NCI-H146 (cell line): ENCODE data around the gene SLC51A.
"Not testable (repeated sequence)": the region's sequence is repeated elsewhere in the genome, so short reads cannot be mapped to it uniquely, and the experiment has no call there.

Experiments used
- DNase-seq: peaks from one replicate; lab custom pipeline; 2025; lab: John Stamatoyannopoulos, UW

The SLC51A gene

DNA sequence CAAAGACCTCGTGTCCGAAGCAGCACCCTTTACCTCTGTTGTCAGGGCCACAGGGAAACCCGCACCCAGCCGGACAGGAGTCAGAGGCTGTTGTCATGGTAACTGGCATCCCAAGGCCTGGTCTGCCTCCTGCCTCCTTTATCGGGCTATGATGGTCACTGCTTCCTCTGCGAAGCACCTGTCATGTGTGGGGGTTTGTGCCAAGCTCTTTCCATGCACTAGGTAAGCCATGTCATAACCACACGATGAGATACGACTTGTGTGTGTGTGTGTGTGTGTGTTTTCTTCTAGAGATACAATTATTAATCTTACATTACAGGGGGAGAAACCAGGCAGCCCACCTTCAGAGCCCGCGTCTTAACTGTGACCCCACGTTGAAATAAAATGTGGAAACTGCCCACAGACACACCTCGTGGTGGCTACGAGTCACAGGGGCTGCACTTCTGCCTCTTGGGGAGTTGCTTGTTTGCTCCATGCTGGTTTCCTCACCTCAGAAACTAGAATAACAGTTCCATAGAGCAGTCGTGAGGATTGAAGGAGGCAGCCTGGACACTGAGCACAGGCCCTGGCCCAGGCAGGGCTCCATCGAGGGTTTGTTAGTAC lies 23.1 kb upstream of the SLC51A start:
- no peak for DNase-seq

DNA sequence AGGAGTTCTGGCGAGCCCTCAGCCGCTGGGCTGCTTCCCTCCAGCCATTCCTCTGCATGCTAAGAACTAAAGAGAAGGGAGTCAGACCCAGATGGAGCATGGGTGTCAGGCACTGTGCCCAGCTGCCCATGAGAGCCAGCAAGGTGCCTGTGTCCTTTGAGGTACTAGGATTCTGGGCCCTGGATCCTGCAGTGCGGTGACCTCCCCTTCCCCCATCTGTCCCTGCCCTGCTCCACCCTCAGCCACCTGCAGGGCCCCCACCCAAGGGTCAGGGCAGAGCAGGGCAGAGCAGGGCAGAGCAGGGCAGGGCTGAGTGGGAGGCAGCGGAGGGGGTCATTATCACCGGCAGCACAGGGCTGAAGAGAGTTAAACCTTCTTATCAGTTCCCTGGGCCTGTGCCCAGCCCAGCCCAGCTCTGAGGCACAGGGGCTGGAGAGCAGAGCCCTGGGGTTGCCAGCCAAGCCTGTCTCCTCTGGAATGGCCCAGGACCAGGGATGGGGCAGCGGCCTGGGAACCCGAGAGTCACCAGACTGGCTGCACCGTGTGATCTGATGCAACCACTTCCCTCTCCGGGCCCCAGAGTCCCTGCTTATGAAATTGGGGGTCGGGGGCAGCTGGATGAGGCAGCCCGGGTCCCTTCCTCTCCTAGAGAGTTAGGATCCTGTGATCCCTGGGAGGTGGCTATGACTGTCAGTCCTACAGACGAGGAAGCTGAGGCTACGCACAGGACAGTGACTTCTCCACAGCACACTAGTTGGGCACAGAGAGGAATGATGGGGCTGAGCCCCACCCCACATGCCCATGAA lies 22.4 kb upstream of the SLC51A start:
- DNase-seq = no peak

DNA sequence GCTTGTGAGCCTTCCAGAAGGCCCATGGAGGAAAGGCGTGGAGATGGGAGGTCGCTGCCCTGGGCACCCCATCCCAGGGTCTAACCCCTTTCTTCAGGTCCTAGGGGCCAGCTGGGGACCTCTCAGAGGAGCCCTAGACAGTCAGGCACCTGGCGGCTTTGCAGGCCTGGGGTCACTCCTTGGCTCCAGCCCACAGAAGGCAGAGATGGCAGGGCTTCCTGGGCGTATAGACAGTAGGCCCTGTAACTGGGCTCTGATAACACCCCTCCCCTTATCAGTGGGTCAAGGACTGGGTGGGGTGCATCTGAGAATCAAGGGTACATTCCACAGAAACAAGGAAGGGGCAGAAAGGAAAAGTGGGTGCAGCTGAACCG lies 21.8 kb upstream of the SLC51A start:
- no peak for DNase-seq

DNA sequence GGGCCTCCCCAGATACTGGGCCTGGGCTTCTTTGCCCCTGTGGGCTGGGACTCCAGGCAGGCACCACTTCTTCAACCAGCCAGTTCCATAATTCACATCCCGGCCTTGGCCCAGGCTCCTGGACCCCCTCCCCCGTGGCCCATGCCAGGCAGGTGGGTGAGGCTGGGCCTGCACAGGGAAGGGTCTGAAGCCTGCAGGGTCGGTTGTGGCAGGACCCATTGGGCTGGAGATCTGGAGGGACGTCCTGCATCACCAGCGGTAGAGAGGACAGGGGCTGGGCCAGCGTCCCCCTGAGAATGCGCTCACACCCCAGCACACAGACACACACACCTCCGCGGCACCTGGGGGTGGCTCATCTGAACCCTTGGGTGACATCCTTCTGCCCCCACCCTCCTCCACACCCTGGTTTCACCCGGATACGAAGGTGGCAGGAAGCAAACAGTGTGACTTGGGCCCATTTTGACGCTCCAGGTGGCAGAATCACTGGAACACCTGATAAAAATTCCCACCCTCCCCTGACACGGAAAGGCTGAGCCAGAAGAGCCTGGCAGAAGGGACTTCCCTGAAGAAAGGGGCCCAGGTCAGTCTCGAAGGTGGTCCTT lies 20.6 kb upstream of the SLC51A start:
- DNase-seq = no peak

DNA sequence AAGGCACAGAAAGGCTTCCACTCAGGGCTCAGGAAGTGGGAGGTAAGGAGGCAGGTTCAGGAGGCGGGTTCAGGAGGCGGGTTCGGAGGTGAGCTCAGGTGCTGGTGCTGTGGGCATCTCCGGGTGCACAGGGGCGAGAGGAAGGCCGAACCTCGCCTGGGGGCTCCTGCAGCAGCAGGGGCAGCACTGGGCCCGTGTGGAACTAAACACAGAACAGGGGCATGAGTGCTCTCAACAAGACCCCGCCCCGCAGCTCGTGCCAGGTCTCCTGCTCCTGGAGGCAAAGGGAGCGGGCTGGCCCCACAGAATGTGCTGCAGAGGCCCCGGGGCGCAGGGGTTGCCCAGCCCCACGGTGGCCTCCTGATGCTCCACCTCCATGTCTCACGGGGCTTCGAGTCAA lies 18.8 kb upstream of the SLC51A start:
- DNase-seq = no peak

DNA sequence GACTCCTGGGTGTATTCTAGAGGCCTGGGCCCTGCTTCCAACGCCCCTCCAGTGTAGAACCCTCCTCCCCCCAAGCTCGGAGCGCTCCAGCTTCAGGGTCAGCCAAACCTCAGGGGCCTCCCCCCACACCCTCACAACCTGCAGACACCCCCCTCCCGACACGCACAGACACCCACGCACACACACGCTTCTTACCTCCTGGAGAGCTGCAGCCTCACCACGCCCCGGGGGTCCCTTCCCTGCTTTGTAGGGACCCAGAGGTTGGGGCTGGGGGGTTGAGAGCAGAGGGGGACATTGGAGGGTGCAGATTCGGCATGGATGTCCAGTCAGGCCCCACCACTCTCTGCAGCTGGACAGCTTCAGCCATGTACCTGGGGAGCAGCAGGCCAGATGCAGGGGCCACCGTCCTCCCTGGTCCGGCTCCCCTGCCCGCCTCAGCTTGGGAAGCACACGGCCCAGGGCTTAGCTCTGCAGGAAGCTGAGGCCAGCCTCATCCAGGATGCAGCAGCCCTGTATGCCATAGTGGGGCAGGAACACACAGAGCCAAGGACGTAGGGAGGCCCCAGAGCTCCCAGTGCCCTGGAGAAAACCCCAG lies 18.2 kb upstream of the SLC51A start:
- DNase-seq = no peak

DNA sequence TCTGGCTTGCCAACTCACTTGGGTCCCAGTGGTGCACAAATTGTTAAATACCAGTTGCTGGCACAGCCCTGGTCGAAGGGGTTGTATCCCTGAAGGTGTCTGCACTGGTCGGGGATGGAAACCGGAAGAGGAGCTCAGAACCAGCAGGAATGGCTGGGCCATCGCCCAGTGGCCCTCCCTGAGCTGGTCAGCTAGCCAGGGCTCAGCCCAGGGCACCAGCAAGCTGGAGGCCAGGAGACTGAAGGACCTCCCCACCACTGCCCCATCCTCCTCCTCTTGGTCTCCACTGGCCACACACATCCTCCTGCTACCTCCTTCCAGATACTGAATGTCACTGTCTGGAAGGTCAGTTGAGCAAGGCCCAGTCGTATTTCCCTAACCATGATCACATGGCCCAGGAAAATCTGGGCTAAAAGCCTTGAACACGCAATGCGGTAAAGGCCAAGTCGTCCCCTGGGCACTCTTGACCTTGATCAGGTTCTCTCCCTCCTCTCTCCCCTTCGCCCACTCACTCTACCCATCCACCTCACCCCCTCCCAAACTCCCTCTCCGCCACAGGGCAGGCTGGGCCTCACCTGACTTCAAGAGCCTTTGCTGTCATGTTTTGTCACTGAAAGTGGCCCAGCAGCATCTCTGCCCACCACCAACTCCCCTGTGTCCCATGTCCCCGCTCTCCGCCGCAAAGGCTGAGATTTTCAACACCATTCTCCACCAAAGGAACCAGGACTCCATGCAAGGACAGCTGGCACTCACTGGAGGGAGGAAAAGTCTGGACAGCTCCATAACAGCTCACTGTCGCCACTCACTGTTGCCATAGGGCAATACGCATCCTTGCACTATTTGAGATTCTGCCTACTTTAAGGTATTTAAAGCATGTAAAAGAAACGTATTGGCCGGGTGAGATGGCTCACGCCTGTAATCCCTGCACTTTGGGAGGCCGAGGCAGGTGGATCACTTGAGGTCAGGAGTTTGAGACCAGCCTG lies 17.3 kb upstream of the SLC51A start:
- no peak for DNase-seq

DNA sequence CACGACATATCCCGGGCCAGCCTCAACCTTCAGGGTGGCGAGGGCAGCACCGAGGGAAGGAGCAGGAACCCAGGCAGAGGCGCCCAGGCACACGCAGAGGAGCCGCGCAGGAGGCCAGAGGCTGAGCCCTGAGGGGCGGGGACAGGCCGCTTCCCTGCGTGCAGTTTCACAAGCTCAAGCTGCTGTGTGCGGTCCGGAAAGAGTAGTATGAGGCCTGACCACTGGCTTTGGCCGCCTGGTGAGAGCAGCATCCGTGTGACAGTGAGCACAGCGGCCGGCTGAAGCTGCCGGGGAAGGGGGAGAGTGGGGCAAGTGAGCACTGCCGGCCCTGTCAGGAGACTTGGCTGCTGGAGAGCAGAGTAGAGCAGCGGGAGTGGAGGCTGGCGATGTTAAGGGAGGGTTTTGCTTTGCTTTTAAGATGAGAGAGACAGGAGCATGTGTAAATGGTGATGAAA lies 13.8 kb upstream of the SLC51A start:
- peak; percentile 32 for DNase-seq

DNA sequence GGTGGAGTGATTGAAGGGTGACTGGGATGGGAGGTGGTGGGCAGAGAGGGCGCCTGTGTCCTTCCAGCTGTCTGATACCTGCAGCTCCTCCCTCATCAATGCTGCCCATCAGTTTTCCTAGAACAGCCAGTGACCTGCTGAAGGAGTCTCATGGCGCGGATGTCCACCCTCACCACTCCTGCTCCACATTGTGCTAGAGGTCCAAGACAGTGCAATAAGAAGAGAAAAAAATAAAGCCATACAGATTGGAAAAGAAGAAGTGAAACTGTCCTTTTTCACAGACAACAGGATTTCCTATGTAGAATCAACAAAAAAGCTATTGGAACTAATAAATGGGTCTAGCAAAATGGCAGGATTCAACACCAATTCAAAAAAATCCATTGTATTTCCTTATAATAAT lies 12.5 kb upstream of the SLC51A start:
- no peak for DNase-seq

DNA sequence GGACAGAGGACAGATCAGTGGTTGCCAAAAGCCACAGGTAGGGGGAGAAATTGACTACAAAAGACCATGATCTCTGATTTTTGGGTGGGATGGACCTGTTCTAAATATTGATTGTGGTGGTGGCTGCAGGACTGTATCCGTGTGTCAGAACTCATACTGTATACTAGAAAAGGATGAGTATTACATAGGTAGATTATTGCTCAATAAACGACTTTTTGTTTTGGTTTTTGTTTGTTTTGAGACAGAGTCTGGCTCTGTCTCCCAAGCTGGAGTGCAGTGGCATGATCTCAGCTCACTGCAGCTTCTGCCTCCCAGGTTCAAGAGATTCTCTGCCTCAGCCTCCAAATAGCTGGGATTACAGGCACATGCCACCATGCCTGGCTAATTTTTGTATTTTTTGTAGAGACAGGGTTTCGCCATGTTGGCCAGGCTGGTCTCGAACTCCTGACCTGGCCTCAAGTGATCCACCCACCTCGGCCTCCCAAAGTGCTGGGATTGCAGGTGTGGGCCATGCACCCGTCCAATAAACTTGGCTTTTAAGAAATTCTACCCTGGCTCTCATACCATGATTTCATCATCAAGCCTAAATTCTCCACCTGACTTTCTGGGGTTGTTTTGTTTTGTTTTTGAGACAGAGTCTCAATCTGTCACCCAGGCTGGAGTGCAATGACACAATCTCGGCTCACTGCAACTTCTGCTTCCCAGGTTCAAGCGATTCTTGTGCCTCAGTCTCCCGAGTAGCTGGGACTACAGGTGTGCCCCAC lies 10.7 kb upstream of the SLC51A start:
- DNase-seq = not testable (repeated sequence)

DNA sequence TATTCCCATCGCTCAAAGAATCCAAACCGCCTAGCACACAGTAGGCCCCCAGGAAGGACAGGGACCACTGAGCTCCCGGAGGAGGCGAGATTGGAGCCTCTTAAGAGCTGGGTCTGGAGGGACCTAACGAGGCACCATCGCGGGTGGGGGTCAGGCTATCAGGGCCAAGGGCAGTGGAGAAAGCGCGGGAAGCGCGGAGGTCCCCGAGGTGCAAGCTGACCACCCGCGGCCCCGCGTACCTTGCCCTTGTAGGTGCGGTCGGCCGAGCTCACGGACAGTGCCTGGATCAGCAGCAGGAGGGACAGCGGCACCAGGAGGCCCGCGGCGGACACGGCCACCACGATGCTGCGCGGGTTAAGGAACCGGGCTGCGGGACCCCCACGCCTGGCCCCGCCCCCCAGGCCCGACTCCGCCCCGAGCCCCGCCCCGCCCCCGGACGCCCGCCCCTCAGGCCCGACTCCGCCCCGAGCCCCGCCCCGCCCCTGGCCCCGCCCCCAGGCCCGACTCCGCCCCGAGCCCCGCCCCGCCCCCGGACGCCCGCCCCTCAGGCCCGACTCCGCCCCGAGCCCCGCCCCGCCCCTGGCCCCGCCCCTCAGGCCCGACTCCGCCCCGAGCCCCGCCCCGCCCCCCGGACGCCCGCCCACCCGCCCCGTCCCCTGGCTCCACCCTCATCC lies 9.0 kb upstream of the SLC51A start:
- peak; percentile 67 for DNase-seq

DNA sequence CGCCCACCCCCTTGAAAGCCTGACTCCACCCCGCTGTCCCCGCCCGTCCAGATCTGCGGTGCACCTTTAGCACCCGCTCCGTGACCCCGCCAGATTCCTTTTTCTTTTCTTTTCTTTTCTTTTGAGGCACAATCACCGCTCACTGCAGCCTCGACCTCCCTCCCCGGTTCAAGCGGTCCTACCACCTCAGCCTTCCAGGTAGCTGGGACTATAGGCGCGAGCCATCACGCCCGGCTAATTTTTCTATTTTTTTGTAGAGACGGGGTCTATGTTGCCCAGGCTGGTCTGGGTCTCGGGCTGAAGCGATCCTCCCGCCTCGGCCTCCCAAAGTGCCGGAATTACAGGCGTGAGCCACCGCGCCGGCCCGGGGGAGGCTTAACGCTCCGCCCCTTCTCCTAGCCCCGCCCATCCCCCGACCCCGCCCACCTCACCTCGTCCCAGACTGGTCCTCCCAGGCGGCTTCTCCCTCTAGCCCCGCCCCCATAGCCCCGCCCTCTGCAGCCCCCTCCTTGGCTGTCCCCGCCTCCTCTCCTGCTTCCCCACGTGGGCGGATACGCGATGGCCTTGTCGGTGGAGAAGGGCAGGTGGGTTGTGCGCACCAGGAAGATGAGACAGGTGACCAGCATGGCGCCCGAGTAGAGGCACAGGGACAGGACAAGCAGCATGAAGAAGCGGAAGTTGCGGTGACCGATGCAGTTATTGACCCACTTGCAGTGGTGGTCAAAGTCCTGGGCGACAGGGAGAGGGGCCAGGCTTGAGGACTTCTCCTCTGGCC lies 8.3 kb upstream of the SLC51A start:
- peak; percentile 92 for DNase-seq

DNA sequence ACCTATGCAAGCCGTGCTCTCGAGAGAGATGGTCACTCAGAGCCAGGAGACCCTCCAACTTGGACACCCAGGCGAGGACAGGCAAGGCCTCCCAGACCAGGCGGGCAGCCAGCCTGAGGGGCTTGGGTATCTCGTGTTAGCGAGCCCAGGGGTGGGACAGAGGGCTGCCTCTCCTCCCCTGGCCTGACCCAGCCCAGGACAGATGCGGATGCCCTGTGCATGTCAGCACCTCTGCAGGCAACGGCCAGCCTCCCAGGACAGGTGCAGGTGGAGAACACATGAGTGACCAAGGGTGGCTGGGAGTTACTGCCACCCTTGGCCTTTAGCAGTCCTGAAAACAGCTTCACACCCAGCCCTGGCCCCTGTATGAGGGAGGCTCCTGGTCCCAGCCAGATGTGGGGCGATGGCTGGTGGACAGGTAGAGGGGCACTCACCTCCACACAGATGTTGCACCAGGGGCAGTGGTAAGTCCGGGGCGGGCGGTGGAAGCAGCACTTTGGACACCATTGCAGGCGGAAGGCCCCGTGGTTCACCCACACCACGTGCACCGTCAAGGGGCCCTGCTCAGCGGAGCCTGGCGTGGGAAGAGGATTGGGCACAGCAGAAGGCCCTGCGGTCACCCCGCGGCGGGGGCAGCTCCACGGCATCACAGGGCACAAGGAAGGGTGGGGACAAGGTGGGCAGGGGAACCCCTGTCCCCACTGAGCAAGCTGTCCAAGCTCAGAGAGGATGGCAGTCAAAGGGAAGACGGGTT lies 7.2 kb upstream of the SLC51A start:
- no peak for DNase-seq

DNA sequence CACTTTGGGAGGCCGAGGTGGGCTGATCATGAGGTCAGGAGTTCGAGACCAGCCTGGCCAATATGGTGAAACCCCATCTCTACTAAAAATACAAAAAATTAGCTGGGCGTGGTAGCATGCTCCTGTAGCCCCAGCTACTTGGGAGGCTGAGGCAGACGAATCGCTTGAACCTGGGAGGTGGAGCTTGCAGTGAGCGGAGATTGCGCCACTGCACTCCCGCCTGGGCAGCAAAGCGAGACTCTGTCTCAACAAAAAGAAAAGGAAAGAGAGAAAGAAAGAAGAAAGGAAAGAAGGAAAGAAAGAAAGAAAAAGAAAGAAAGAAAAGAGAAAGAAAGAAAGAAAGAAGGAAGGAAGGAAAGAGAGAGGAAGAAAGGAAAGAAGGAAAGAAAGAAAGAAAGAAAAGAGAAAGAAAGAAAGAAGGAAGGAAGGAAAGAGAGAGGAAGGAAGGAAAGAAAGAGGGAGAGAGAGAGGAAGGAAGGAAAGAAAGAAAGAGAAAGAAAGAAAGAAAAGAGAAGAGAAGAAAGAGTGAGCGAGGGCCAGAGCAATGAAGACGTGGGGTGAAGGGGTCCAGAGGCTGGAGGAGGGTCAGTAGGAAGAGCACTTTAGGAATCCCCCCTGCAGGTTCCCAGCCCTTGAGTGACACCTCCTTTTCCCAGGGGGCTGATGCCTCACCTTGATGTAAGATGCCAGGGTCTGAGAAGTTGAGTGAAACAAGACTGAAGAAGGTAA lies 6.2 kb upstream of the SLC51A start:
- DNase-seq = not testable (repeated sequence)

DNA sequence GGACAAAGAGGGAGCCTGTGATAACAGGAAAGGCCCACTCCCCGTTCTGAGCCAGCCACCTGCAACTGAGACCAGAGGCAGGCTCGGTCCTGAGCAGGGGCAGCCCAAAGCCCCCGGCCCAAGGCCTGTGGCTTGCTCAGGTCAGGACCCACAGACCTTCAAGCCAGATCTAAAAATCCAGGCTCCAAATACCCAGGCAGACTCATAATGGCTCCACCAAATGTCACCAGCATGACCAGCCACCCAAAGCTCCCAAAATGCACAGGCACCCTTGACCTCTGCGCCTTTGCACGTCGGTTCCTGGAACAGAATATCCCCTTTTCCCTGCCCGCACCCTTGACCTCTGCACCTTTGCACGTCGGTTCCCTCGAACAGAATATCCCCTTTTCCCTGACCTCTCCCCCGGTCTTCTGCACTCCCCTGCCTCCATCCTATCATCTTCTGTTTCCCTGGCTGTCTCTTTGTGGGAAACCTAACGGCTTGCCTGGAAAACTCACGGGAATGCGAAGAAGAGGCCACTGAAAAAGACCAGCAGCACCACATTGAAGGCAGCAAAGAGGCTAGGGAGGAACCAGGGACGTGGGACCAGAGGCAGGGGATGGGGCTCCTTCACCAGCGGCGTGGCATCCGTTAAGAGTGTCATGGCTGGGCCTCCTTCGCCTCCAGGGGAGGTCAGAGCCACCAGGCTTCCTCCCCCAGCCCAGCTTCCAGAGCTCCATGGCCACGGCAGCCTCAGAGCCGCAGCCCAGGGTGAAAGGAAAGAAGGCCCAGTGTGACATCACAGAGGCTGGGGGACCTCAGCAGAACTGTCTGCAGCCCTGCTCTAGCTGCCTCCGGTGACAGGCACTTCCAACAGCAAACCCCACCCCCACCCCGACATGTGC lies 5.4 kb upstream of the SLC51A start, which contains the start of gene ZDHHC19:
ZDHHC19 (minus strand) TSS at position 728 of the 884 bp plus-strand sequence; CDS start at position 643, 85 bp downstream.
- DNase-seq = no peak

DNA sequence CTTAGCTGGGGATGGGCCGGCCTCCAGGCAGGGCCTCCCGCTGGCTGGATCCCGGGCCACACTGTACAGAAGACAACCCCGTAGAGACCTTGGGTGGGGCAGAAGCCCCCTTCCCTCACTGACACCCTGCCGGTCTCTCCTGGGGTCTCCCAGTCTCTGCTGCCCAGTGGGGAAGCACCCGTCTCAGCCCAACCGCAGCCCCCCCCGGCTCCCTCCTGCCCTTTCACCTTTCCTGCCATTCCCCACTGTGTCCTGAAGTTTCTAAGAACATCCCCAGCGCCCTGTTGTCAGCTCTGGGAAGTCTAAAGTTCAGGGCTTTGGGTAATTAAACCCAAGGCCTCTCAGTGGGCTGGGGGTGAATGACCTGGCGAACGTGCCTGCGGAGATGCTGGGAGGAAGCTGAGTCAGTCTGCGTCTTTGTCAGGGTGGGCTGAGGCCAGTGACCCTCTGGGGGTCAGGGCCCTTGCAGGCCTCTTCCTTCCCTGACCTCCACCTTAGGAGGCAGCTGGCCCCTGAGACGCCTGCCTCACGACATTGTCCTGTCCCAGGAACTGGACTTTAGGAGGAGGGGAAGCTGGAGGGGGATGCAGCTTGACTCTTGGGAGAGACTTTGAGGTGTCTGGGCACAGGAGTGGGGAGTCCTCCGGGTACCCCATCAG lies 1.4 kb upstream of the SLC51A start:
- no peak for DNase-seq
